ENCODE results near the gene UCHL3. TPM values are rescaled to one million over a fixed set of nuclear protein-coding genes. Genes with fewer than 3 reads are reported as not detected.

UCHL3 gene
- total and polyA plus RNA-seq, 2 of the 8 experiments (the other 6 are each of a cell fraction or from before 2014, with no cell fraction given), result 33.0 to 61.1 TPM

DNA sequence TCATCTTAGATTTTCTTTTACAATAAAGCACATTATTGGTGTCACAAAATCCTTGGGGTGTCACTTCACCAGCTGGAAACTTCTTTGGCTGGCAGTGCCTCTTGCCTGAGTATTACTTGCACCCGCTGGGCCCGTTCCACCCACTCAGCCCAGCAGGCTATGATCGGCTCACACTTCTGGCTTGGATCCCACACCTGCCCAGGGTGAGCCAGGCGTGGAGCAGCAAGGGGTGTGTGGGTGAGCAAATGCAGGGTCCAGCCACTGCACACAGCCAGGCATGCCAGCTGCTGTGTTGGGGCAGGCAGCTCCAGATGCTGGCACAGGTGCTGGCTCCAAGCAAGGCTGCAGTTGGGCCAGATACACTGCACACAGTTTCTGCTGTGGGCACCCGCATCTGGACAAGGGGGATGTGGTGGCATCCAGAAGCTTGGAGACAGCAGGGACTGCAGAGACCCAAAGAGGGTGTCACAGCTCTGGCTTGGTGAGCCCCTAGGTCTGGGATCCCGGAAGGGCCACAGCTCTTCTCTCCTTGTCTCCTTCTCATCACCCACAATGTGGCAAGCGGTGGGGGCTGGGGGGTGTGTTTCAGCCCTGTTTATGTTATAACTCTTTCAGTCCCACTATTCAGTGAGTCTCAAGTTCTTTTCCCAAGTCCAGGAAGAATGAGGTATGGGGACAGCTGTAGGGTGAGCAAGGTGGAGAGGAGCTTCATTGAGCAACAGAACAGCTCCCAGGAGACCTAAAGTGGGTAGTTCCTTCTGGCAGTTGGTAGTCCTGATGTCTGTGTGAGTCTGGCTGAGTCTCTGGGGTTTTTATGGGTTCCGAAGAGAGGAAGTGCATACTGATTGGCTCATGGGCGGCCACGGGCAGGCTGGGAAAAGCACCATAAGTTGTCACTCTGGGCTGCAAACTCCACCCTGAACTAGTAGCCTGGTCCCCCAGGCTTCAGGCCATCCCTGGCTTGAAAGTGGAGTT, 42.3 kb upstream of the UCHL3 start (continued):
- TF ChIP-seq, protein P1, sequence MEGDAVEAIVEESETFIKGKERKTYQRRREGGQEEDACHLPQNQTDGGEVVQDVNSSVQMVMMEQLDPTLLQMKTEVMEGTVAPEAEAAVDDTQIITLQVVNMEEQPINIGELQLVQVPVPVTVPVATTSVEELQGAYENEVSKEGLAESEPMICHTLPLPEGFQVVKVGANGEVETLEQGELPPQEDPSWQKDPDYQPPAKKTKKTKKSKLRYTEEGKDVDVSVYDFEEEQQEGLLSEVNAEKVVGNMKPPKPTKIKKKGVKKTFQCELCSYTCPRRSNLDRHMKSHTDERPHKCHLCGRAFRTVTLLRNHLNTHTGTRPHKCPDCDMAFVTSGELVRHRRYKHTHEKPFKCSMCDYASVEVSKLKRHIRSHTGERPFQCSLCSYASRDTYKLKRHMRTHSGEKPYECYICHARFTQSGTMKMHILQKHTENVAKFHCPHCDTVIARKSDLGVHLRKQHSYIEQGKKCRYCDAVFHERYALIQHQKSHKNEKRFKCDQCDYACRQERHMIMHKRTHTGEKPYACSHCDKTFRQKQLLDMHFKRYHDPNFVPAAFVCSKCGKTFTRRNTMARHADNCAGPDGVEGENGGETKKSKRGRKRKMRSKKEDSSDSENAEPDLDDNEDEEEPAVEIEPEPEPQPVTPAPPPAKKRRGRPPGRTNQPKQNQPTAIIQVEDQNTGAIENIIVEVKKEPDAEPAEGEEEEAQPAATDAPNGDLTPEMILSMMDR (IDR thresholded peaks at IDR 0.05; ENCODE audit: control extremely low read depth in 1 of 3, insufficient read depth in 1 of 3, low read depth in 1 of 3, low read length in 3 of 3), result no peak
- TF ChIP-seq HDAC2 (IDR thresholded peaks at IDR 0.05; ENCODE audit: borderline replicate concordance in 1 of 2, low read depth in 2 of 2, low read length in 2 of 2) (no peak), MAFK (IDR thresholded peaks at IDR 0.05; ENCODE audit: low read depth, low read length) (no peak), CREB1 (IDR thresholded peaks at IDR 0.05) (no peak), JUN (IDR thresholded peaks at IDR 0.05; ENCODE audit: low read depth, low read length) (no peak), HDAC6 (IDR thresholded peaks at IDR 0.05; ENCODE audit: low read depth, low read length) (no peak), GTF2F1 (IDR thresholded peaks at IDR 0.05; ENCODE audit: borderline replicate concordance, low read depth, low read length) (no peak), KDM1A (IDR thresholded peaks at IDR 0.05; ENCODE audit: borderline replicate concordance, low read length) (no peak), POLR2AphosphoS5 (IDR thresholded peaks at IDR 0.05; ENCODE audit: low read depth, low read length) (no peak), CHD1 (IDR thresholded peaks at IDR 0.05; ENCODE audit: low read depth, low read length) (no peak), EGR1 (IDR thresholded peaks at IDR 0.05; ENCODE audit: borderline replicate concordance, low read depth, low read length) (no peak)

Data from H1 (cell line).